HFF-Myc (cell line): Measurements from ENCODE around the gene UBTD1.

Source experiments
- DNase-seq: peaks from one replicate; pipeline ENCODE4 v3.0.0-alpha.2; 2011; ENCODE audit warnings: low read depth; ENCODE audit errors: extremely low read depth
- H3K4me3 ChIP-seq: replicated peaks from 2 replicates; pipeline ENCODE4 v1.5.1; 2011; ENCODE audit warnings: low read depth, mild to moderate bottlenecking, control low read depth, low read length
- TF ChIP-seq, protein P1 (sequence below): IDR thresholded peaks from 2 replicates; pipeline ENCODE4 v1.5.1; 2012; ENCODE audit warnings: mild to moderate bottlenecking, low read depth, low read length, control low read depth; ENCODE audit errors: missing control alignments

Gene UBTD1

DNA sequence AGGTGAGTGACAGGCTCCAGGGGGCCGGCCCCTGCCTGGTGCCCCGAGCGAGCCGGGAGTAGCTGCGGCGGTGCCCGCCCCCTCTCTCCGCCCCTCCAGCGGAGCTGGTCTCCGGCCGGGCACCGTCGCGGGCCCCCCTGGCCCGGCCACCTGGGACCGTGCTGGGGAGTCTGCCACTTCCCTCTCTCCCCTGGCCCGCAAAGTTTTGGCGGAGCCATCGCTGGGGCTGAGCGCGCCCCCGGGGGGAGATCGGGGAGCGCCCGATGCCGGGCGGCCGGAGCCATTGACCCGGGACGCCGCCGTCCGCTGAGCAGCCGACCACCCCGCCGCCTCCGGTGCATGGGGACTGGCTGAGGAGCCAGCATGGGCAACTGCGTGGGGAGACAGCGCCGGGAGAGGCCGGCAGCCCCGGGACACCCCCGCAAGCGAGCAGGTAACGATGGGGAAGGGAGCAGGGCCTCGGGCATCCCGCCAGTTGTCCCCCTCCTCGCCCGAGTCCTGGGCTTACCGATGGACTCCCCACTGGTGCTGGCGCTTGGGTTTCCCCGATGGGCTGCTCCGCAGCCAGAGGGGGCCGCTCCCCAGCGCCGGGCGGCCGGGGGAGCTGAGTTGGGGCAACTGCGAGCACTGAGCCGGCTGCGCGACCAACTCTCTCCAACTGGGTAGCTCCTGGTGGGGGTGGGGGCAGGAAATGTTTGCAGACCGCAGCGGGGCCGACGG, at the start of gene UBTD1:
UBTD1 (plus strand) TSS at position 84 of the 720 bp plus-strand sequence; CDS start at position 364, 280 bp downstream.
- TF ChIP-seq, protein P1, sequence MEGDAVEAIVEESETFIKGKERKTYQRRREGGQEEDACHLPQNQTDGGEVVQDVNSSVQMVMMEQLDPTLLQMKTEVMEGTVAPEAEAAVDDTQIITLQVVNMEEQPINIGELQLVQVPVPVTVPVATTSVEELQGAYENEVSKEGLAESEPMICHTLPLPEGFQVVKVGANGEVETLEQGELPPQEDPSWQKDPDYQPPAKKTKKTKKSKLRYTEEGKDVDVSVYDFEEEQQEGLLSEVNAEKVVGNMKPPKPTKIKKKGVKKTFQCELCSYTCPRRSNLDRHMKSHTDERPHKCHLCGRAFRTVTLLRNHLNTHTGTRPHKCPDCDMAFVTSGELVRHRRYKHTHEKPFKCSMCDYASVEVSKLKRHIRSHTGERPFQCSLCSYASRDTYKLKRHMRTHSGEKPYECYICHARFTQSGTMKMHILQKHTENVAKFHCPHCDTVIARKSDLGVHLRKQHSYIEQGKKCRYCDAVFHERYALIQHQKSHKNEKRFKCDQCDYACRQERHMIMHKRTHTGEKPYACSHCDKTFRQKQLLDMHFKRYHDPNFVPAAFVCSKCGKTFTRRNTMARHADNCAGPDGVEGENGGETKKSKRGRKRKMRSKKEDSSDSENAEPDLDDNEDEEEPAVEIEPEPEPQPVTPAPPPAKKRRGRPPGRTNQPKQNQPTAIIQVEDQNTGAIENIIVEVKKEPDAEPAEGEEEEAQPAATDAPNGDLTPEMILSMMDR = no peak
- DNase-seq = no peak
- peak within 1 kb of the TSS; percentile 95 for H3K4me3 ChIP-seq

GRCh38 chr10:97450828-97451227, 47.9 kb upstream of the UBTD1 start:
- TF ChIP-seq, protein P1 = no peak
- DNase-seq = no peak
- H3K4me3 ChIP-seq = no peak overlapping the region

DNA sequence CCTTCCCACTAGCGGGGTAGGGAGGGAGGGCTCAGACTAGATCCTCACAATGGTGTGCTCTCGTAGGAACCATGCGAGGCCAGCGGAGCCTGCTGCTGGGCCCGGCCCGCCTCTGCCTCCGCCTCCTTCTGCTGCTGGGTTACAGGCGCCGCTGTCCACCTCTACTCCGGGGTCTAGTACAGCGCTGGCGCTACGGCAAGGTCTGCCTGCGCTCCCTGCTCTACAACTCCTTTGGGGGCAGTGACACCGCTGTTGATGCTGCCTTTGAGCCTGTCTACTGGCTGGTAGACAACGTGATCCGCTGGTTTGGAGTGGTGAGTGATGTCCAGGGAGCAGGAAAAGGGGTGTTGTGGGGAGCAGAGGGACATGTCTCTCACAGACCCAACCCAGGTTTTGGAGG, 47.1 kb upstream of the UBTD1 start:
- DNase-seq = no peak
- TF ChIP-seq, protein P1 = no peak
- no peak overlapping the region for H3K4me3 ChIP-seq

DNA sequence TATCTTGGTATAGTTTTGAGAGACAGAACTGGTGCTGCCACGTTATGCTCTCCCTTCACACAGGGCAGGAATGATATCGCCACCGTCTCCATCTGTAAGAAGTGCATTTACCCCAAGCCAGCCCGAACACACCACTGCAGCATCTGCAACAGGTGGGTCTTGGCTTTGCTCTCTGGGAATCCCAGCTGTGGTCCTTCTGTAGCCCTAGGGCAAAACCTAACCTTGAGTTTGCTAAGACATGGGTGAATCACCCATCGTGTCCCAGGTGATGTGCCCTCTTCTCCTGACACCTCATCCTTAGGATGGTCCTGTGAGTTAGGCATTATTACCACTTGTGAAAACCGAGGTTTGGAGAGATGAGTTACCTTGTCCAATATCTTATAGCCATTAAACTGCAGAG, 46.4 kb upstream of the UBTD1 start:
- TF ChIP-seq, protein P1 = no peak
- H3K4me3 ChIP-seq = no peak overlapping the region
- DNase-seq = no peak

DNA sequence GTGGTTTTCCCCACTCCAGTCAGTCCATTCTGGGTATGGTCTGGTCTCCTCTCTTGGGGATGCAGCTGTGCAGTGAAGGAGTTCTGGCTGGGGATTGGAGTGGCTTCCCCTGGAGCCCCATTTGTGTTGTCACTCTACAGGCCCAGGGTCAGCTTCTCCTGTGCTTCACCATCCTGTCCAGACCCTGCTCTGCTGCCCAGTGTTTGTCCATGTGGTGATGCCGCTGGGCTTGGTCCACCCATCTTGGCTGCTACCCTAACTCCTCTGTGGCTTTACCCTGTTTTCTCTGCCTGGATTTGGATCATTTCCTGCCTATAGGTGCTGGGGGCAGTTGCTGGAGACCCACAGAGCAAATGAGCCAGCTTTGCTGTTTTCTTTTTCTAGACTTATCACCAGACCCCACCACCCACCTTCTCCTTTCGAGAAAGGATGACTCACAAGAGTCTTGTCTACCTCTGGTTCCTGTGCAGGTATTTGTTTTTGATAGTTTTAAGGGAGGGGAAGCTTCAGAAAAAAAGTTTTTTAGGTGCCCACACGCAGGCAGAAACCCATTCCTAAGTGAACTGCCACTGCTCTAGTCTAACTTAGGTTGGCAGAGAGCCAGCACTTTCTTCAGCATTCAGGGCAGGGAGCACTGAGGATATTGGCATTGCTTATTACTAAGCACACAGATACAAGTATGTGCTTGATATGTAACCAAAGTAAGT, 44.2 kb upstream of the UBTD1 start:
- TF ChIP-seq, protein P1 = no peak
- no peak for DNase-seq
- H3K4me3 ChIP-seq = no peak overlapping the region

DNA sequence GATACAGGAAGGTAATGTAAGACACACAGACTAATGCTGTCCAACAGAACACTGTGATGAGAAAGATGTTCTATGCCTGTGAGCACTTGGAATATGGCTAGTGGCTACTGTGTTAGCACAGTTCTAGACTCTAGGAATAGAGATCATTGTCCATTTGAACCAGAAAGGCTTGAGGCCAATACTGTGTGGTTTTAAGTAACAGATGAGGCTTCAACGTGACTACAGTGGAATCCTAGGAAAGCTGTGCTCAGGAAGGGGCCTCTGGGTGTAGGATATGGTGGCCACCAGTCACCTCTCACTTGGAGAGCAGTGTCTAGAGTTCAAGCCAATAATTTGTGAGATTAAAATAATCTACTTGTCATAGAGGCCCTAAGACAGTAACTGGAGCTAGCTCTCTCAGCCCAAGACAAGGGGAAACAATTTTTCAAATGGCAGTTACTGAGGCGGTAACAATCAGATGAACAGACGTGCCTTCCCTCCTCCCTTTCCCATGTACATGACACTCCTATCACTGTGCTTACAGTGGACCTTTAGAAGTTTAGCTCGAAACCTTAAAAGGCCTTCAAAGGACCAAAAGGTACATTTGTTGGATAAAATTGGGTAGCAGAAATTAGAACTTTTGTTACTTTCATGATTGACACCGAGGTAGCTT, 42.6 kb upstream of the UBTD1 start:
- no peak for DNase-seq
- H3K4me3 ChIP-seq = no peak overlapping the region
- TF ChIP-seq, protein P1 = no peak
